Mesenchymal stem cell (in vitro differentiated cells and primary cell): ENCODE data around the gene WDR44.
"Not testable (repeated sequence)": the region's sequence is repeated elsewhere in the genome, so short reads cannot be mapped to it uniquely, and the experiment has no call there.

Source experiments
- DNase-seq: peaks from one replicate; pipeline ENCODE4 v3.0.0-alpha.2; 2013
- H2AFZ ChIP-seq: one replicate; pipeline ENCODE4 v1.6.1; 2013; ENCODE audit warnings: low read depth, mild to moderate bottlenecking, control low read depth, inconsistent platforms, low read length, moderate library complexity
- H2AK5ac ChIP-seq: 2 replicates; pipeline ENCODE4 v1.6.1; 2013; ENCODE audit warnings: low read length, moderate library complexity, mild to moderate bottlenecking, inconsistent platforms; ENCODE audit not compliant: severe bottlenecking
- H2BK120ac ChIP-seq: one replicate; pipeline ENCODE4 v1.6.1; 2013; ENCODE audit warnings: low read depth, mild to moderate bottlenecking, inconsistent platforms, low read length, moderate library complexity
- H2BK12ac ChIP-seq, 2 experiments: one replicate each; pipeline ENCODE4 v1.6.1; 2013; ENCODE audit warnings: inconsistent platforms in 2 of 2, low read length in 2 of 2, mild to moderate bottlenecking in 2 of 2, moderate library complexity in 2 of 2, control low read depth in 1 of 2
- H2BK15ac ChIP-seq: one replicate; pipeline ENCODE4 v1.6.1; 2013; ENCODE audit warnings: mild to moderate bottlenecking, low read depth, inconsistent platforms; ENCODE audit not compliant: poor library complexity, severe bottlenecking
- H2BK5ac ChIP-seq: 2 replicates; pipeline ENCODE4 v1.6.1; 2013; ENCODE audit warnings: low read depth, mild to moderate bottlenecking, low read length, control low read depth, inconsistent platforms; ENCODE audit not compliant: poor library complexity, severe bottlenecking
- H3K14ac ChIP-seq, 2 experiments: one replicate each; pipeline ENCODE4 v1.6.1; 2013; ENCODE audit warnings: inconsistent platforms in 2 of 2, low read length in 2 of 2, control low read depth in 1 of 2, mild to moderate bottlenecking in 1 of 2, moderate library complexity in 1 of 2
- H3K18ac ChIP-seq, 2 experiments: one replicate each; pipeline ENCODE4 v1.6.1; 2013; ENCODE audit warnings: inconsistent platforms in 2 of 2, low read length in 2 of 2, control low read depth in 1 of 2, low read depth in 1 of 2, mild to moderate bottlenecking in 1 of 2
- H3K23ac ChIP-seq, 2 experiments: one replicate each; pipeline ENCODE4 v1.6.1; 2013; ENCODE audit warnings: inconsistent platforms in 2 of 2, low read length in 2 of 2, mild to moderate bottlenecking in 2 of 2, moderate library complexity in 2 of 2, control low read depth in 1 of 2
- H3K27ac ChIP-seq: 2 replicates; pipeline ENCODE4 v1.5.1; 2013; ENCODE audit warnings: mild to moderate bottlenecking, moderate library complexity, low read length, control low read depth, inconsistent platforms; ENCODE audit not compliant: poor library complexity, severe bottlenecking
- H3K27me3 ChIP-seq, 2 experiments: 2 replicates each; pipeline versions ENCODE4 v1.6.1 to v1.7.0; 2013; ENCODE audit warnings: low read length in 2 of 2, mild to moderate bottlenecking in 2 of 2, moderate library complexity in 2 of 2, control low read depth in 1 of 2, inconsistent platforms in 1 of 2; ENCODE audit not compliant: control insufficient read depth in 1 of 2, insufficient read depth in 1 of 2
- H3K36me3 ChIP-seq, 2 experiments: 2 replicates each; pipeline versions ENCODE4 v1.6.1 to v1.7.0; 2013; ENCODE audit warnings: low read length in 2 of 2, control low read depth in 1 of 2, inconsistent platforms in 1 of 2, low read depth in 1 of 2, mild to moderate bottlenecking in 1 of 2; ENCODE audit not compliant: insufficient read depth in 2 of 2, control insufficient read depth in 1 of 2
- H3K4ac ChIP-seq, 2 experiments: one replicate each; pipeline ENCODE4 v1.6.1; 2013; ENCODE audit warnings: inconsistent platforms in 2 of 2, low read length in 2 of 2, mild to moderate bottlenecking in 2 of 2, moderate library complexity in 2 of 2, control low read depth in 1 of 2, low read depth in 1 of 2
- H3K4me1 ChIP-seq: 2 replicates; pipeline ENCODE4 v1.6.1; 2013; ENCODE audit warnings: low read depth, low read length, control low read depth; ENCODE audit not compliant: control insufficient read depth, insufficient read depth
- H3K4me2 ChIP-seq: 2 replicates; pipeline ENCODE4 v1.6.1; 2013; ENCODE audit warnings: low read length, mild to moderate bottlenecking, inconsistent platforms; ENCODE audit not compliant: poor library complexity, severe bottlenecking
- H3K4me3 ChIP-seq, 2 experiments: 2 replicates each; pipeline versions ENCODE4 v1.5.1 to v1.7.0; 2013; ENCODE audit warnings: low read length in 2 of 2, mild to moderate bottlenecking in 2 of 2, control low read depth in 1 of 2, low read depth in 1 of 2; ENCODE audit not compliant: insufficient read depth in 1 of 2
- H3K79me1 ChIP-seq: replicated peaks from 2 replicates; pipeline ENCODE4 v1.6.1; 2013; ENCODE audit warnings: mild to moderate bottlenecking, control low read depth, low read length, inconsistent platforms; ENCODE audit not compliant: poor library complexity, severe bottlenecking
- H3K9ac ChIP-seq: 2 replicates; pipeline ENCODE4 v1.7.0; 2013; ENCODE audit warnings: mild to moderate bottlenecking, low read length, moderate library complexity
- H3K9me3 ChIP-seq: 2 replicates; pipeline ENCODE4 v1.7.0; 2013; ENCODE audit warnings: mild to moderate bottlenecking, low read length; ENCODE audit not compliant: control insufficient read depth
- H4K8ac ChIP-seq: one replicate; pipeline ENCODE4 v1.6.1; 2013; ENCODE audit warnings: inconsistent platforms, mild to moderate bottlenecking, low read length, moderate library complexity
- H4K91ac ChIP-seq: one replicate; pipeline ENCODE4 v1.6.1; 2013; ENCODE audit warnings: mild to moderate bottlenecking, low read length, inconsistent platforms
- WGBS: methylation state at CpG from one replicate; pipeline ENCODE4 v1.1.7; 2013; ENCODE audit warnings: mixed read lengths; 5-methylcytosine and 5-hydroxymethylcytosine counted together

The WDR44 gene

GRCh38 chrX:118484216-118484903 lies 138.5 kb downstream of the WDR44 start:
- no peaks in the 10 kb centered on the region for H3K36me3 ChIP-seq
- no peaks in the 10 kb centered on the region for H3K9me3 ChIP-seq
- no peak for DNase-seq
- H2AK5ac ChIP-seq, result no peak overlapping the region
- H3K18ac ChIP-seq, result no peak overlapping the region
- H2BK120ac ChIP-seq, result no peak overlapping the region
- no peak overlapping the region for H3K4ac ChIP-seq
- H3K27me3 ChIP-seq, result no peaks in the 10 kb centered on the region
- H2BK12ac ChIP-seq, result no peak overlapping the region
- H2BK5ac ChIP-seq, result no peak overlapping the region
- no peak overlapping the region for H3K27ac ChIP-seq
- 93% methylated on average over 5 of the region's 9 CpGs for WGBS
- no peak overlapping the region for H3K23ac ChIP-seq
- H3K4me3 ChIP-seq, result no peak overlapping the region
- no peak overlapping the region for H3K9ac ChIP-seq
- H2AFZ ChIP-seq, result no peak overlapping the region
- no peak overlapping the region for H2BK15ac ChIP-seq
- H3K4me2 ChIP-seq, result no peak overlapping the region
- H3K79me1 ChIP-seq, result no peaks in the 10 kb centered on the region
- no peak overlapping the region for H4K91ac ChIP-seq
- no peak overlapping the region for H4K8ac ChIP-seq
- no peaks in the 10 kb centered on the region for H3K4me1 ChIP-seq
- no peak overlapping the region for H3K14ac ChIP-seq

- H3K4ac ChIP-seq, H2BK5ac ChIP-seq, H2BK15ac ChIP-seq, H4K91ac ChIP-seq, H3K79me1 ChIP-seq, H4K8ac ChIP-seq, H2BK120ac ChIP-seq, H3K36me3 ChIP-seq, H2AFZ ChIP-seq, H3K14ac ChIP-seq, H3K4me2 ChIP-seq, DNase-seq, H2BK12ac ChIP-seq, H3K9me3 ChIP-seq, H3K4me3 ChIP-seq, H3K27me3 ChIP-seq, H3K4me1 ChIP-seq, H3K27ac ChIP-seq, H3K9ac ChIP-seq, H2AK5ac ChIP-seq, H3K23ac ChIP-seq, H3K18ac ChIP-seq: not testable (repeated sequence)
- 100% methylated on average over 1 of the region's 1 CpG for WGBS
Observed at GRCh38 chrX:118486693-118487092, 140.8 kb downstream of the WDR44 start.

GRCh38 chrX:118493016-118493415 lies 147.1 kb downstream of the WDR44 start:
- Histone ChIP-seq H3K18ac (no peak overlapping the region), H3K4ac (no peak overlapping the region), H3K9ac (no peak overlapping the region), H3K4me1 (peaks cover 7% of the 10 kb centered on the region), H3K23ac (no peak overlapping the region), H2BK15ac (no peak overlapping the region), H2BK120ac (no peak overlapping the region), H2AFZ (no peak overlapping the region), H2BK5ac (no peak overlapping the region), H2BK12ac (no peak overlapping the region), H3K27me3 (no peaks in the 10 kb centered on the region), H3K14ac (no peak overlapping the region), H3K4me2 (no peak overlapping the region), H3K9me3 (no peaks in the 10 kb centered on the region), H3K4me3 (no peak overlapping the region), H2AK5ac (no peak overlapping the region), H3K27ac (no peak overlapping the region), H4K8ac (no peak overlapping the region), H4K91ac (no peak overlapping the region), H3K36me3 (no peaks in the 10 kb centered on the region), H3K79me1 (peaks cover 2% of the 10 kb centered on the region)
- no peak for DNase-seq
- WGBS, result 98% methylated on average over 3 of the region's 3 CpGs

GRCh38 chrX:118493653-118494297 lies 147.9 kb downstream of the WDR44 start:
- WGBS, result 79% methylated on average over 2 of the region's 3 CpGs
- no peak overlapping the region for H3K23ac ChIP-seq

More at GRCh38 chrX:118493653-118494297, 147.9 kb downstream of the WDR44 start:
- Histone ChIP-seq H2BK5ac (no peak overlapping the region), H2BK12ac (no peak overlapping the region), H2AFZ (no peak overlapping the region), H3K9me3 (no peaks in the 10 kb centered on the region), H3K14ac (no peak overlapping the region), H3K9ac (no peak overlapping the region), H3K4me1 (peaks cover 7% of the 10 kb centered on the region), H3K36me3 (no peaks in the 10 kb centered on the region), H3K27ac (no peak overlapping the region), H3K4me3 (no peak overlapping the region), H2BK15ac (no peak overlapping the region), H4K8ac (no peak overlapping the region), H2BK120ac (no peak overlapping the region), H3K79me1 (peaks cover 2% of the 10 kb centered on the region), H2AK5ac (no peak overlapping the region), H4K91ac (no peak overlapping the region), H3K27me3 (no peaks in the 10 kb centered on the region), H3K4ac (no peak overlapping the region), H3K18ac (no peak overlapping the region), H3K4me2 (no peak overlapping the region)
- no peak for DNase-seq
